Activated T-cell treated with anti-CD3 and anti-CD28 coated beads, Interleukin-2, amount 50 U/mL, for 72 hours (primary cell): ENCODE data around the gene KLHL14. TPM values are rescaled to one million over a fixed set of nuclear protein-coding genes. Genes with fewer than 3 reads are reported as not detected.

ENCODE experiments used
- ATAC-seq, 2 donors: fragments of 150-1000 bp; cut with Tn5 transposase; replicated peaks in 1 of 2; 2 replicates each; pipeline ENCODE4 v1.10.0; 2021; ENCODE audit warnings: moderate library complexity in 2 of 2, mild to moderate bottlenecking in 1 of 2
- DNase-seq, 2 donors: peaks; one replicate each; pipeline ENCODE4 v3.0.0; 2021 to 2022; ENCODE audit warnings: mixed read lengths in 1 of 2
- H3K27ac Mint-ChIP-seq: one replicate; pipeline ENCODE4 v1.8.0; 2022; ENCODE audit warnings: mild to moderate bottlenecking, moderate library complexity, mixed read lengths
- H3K27me3 Mint-ChIP-seq: one replicate; pipeline ENCODE4 v1.8.0; 2022; ENCODE audit warnings: low read depth, mixed read lengths
- H3K36me3 Mint-ChIP-seq, 2 donors: one replicate each; pipeline ENCODE4 v1.8.0; 2022; ENCODE audit warnings: mixed read lengths in 2 of 2, mild to moderate bottlenecking in 1 of 2; ENCODE audit not compliant: insufficient read depth in 2 of 2
- H3K4me1 Mint-ChIP-seq: one replicate; pipeline ENCODE4 v1.8.0; 2022; ENCODE audit warnings: low read depth, mixed read lengths
- H3K4me3 Mint-ChIP-seq, 2 donors: one replicate each; pipeline ENCODE4 v1.8.0; 2022; ENCODE audit warnings: mild to moderate bottlenecking in 2 of 2, mixed read lengths in 2 of 2, moderate library complexity in 2 of 2
- H3K9me3 Mint-ChIP-seq, 2 donors: one replicate each; pipeline ENCODE4 v1.8.0; 2022; ENCODE audit warnings: mixed read lengths in 2 of 2
- total RNA-seq, 2 donors: library from RNA; stranded (reverse); gene quantifications; one replicate each; pipeline ENCODE4 v1.2.3, GENCODE V29; 2022

Gene KLHL14
- total RNA-seq, 2 donors from 2014 or later, result 0.05 TPM; not detected in 1

GRCh38 chr18:32764611-32765244, 8.1 kb downstream of the KLHL14 start:
- H3K27ac Mint-ChIP-seq, result no peak overlapping the region
- ATAC-seq (no peak), DNase-seq (no peak)
- H3K27me3 Mint-ChIP-seq, result peaks cover 15% of the 10 kb centered on the region
- no peaks in the 10 kb centered on the region for H3K9me3 Mint-ChIP-seq
- no peaks in the 10 kb centered on the region for H3K36me3 Mint-ChIP-seq
- H3K4me3 Mint-ChIP-seq, result no peak overlapping the region
- no peaks in the 10 kb centered on the region for H3K4me1 Mint-ChIP-seq

- Mint-ChIP-seq H3K9me3 (no peaks in the 10 kb centered on the region), H3K27ac (no peak overlapping the region), H3K4me1 (no peaks in the 10 kb centered on the region), H3K36me3 (no peaks in the 10 kb centered on the region), H3K4me3 (no peak overlapping the region), H3K27me3 (peaks cover under 1% of the 10 kb centered on the region)
- no peak for ATAC-seq
- DNase-seq, result no peak
Observed at GRCh38 chr18:32763293-32763692, 9.5 kb downstream of the KLHL14 start.

DNA sequence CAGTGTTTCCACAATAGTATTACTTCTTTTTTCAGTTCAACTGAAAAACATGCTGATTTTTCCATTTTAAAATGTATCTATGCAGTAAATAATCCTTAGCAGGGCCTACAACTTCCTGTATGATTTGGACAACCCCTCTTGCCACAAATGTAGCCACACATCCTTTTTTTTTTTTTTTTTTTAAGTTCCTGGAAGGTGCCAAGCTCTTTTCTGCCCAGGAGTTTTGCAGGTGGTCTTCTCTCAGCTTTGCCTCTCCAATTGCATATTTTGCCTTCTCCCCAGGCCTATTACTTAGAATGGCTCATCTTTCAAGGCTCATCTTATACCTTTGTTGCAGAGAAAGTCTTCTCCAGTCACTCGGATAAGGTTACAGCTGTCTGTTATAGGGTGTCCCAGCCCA, 11.6 kb downstream of the KLHL14 start:
- ATAC-seq (no peak), DNase-seq (no peak)
- Mint-ChIP-seq H3K9me3 (no peaks in the 10 kb centered on the region), H3K27ac (no peak overlapping the region), H3K27me3 (no peaks in the 10 kb centered on the region), H3K4me3 (no peak overlapping the region), H3K4me1 (no peaks in the 10 kb centered on the region), H3K36me3 (no peaks in the 10 kb centered on the region)

- no peak for ATAC-seq
- no peaks in the 10 kb centered on the region for H3K27me3 Mint-ChIP-seq
- no peak for DNase-seq
- H3K27ac Mint-ChIP-seq, result no peak overlapping the region
- H3K36me3 Mint-ChIP-seq, result no peaks in the 10 kb centered on the region
- no peaks in the 10 kb centered on the region for H3K9me3 Mint-ChIP-seq
- H3K4me1 Mint-ChIP-seq, result no peaks in the 10 kb centered on the region
- H3K4me3 Mint-ChIP-seq, result no peak overlapping the region
Observed at GRCh38 chr18:32760391-32760790, 12.4 kb downstream of the KLHL14 start.

GRCh38 chr18:32759611-32760167, 13.1 kb downstream of the KLHL14 start:
- no peaks in the 10 kb centered on the region for H3K9me3 Mint-ChIP-seq
- DNase-seq, result no peak
- H3K36me3 Mint-ChIP-seq, result no peaks in the 10 kb centered on the region
- H3K27me3 Mint-ChIP-seq, result no peaks in the 10 kb centered on the region
- no peak for ATAC-seq
- H3K4me3 Mint-ChIP-seq, result no peak overlapping the region
- H3K4me1 Mint-ChIP-seq, result no peaks in the 10 kb centered on the region
- H3K27ac Mint-ChIP-seq, result no peak overlapping the region

GRCh38 chr18:32754508-32755263, 18.1 kb downstream of the KLHL14 start:
- Mint-ChIP-seq H3K4me1 (no peaks in the 10 kb centered on the region), H3K27me3 (no peaks in the 10 kb centered on the region), H3K36me3 (no peaks in the 10 kb centered on the region), H3K4me3 (no peak overlapping the region), H3K9me3 (peaks cover 0 to 1% of the 10 kb centered on the region in 2 donors), H3K27ac (no peak overlapping the region)
- DNase-seq (no peak), ATAC-seq (no peak)

GRCh38 chr18:32753656-32754260, 19.1 kb downstream of the KLHL14 start:
- Mint-ChIP-seq H3K4me1 (no peaks in the 10 kb centered on the region), H3K27ac (no peak overlapping the region), H3K36me3 (no peaks in the 10 kb centered on the region), H3K4me3 (no peak overlapping the region), H3K27me3 (no peaks in the 10 kb centered on the region), H3K9me3 (peaks cover 0 to 2% of the 10 kb centered on the region in 2 donors)
- DNase-seq, result no peak
- no peak for ATAC-seq

DNA sequence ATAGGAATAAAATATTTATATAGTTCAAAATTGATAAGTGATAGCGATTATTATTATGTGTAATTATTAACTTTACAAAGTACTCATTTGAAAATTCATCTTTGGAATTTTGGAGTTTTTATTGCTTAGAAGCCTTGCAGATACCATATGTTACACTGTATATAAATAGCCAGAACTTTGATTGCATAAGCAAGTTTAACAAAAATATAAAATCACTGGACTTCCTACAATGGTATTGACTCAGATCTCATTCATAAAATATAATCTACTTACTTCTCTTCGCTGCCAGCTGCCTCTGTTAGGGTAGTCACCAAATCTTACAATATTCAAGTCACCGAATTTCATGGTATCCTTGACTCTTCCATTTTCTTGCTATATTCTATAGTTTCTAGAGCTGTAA, 22.5 kb downstream of the KLHL14 start:
- DNase-seq (no peak), ATAC-seq (no peak)
- no peaks in the 10 kb centered on the region for H3K4me1 Mint-ChIP-seq
- peaks cover 0 to 2% of the 10 kb centered on the region in 2 donors for H3K9me3 Mint-ChIP-seq
- no peaks in the 10 kb centered on the region for H3K27me3 Mint-ChIP-seq
- no peaks in the 10 kb centered on the region for H3K36me3 Mint-ChIP-seq
- H3K4me3 Mint-ChIP-seq, result no peak overlapping the region
- H3K27ac Mint-ChIP-seq, result no peak overlapping the region

DNA sequence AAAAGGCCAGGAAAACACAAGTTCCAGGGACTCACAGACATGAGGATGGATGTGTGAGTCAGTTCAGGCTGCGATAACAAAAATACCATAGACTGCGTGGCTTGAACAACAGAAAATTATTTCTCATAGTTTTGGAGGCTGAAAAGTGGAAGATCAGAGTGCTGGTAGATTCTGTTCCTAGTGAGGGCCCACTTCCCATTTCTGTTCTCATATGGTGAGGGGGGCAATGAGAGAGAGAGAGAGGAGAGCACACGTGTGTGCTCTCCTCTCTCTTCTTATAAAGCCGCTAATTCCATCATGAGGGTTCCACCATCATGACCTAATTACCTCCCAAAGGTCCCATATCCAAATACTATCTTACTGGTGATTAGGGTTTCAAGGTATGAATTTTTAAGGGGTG, 23.0 kb downstream of the KLHL14 start:
- no peak for DNase-seq
- no peaks in the 10 kb centered on the region for H3K36me3 Mint-ChIP-seq
- no peaks in the 10 kb centered on the region for H3K27me3 Mint-ChIP-seq
- no peak for ATAC-seq
- no peak overlapping the region for H3K27ac Mint-ChIP-seq
- H3K9me3 Mint-ChIP-seq, result peaks cover 0 to 2% of the 10 kb centered on the region in 2 donors
- no peaks in the 10 kb centered on the region for H3K4me1 Mint-ChIP-seq
- H3K4me3 Mint-ChIP-seq, result no peak overlapping the region

- H3K36me3 Mint-ChIP-seq, result no peaks in the 10 kb centered on the region
- ATAC-seq, result no peak
Observed at GRCh38 chr18:32742579-32742978, 30.2 kb downstream of the KLHL14 start.

GRCh38 chr18:32735781-32736180, 37.0 kb downstream of the KLHL14 start:
- Mint-ChIP-seq H3K36me3 (peaks cover 0 to 2% of the 10 kb centered on the region in 2 donors), H3K27me3 (peaks cover 21% of the 10 kb centered on the region), H3K27ac (no peak overlapping the region), H3K4me1 (peaks cover 3% of the 10 kb centered on the region), H3K9me3 (peaks cover 0 to 2% of the 10 kb centered on the region in 2 donors), H3K4me3 (no peak overlapping the region)
- ATAC-seq, result no peak
- no peak for DNase-seq

More at GRCh38 chr18:32742579-32742978, 30.2 kb downstream of the KLHL14 start:
- DNase-seq, result no peak
- Mint-ChIP-seq H3K27me3 (peaks cover 8% of the 10 kb centered on the region), H3K9me3 (no peaks in the 10 kb centered on the region), H3K27ac (no peak overlapping the region), H3K4me3 (no peak overlapping the region), H3K4me1 (no peaks in the 10 kb centered on the region)

DNA sequence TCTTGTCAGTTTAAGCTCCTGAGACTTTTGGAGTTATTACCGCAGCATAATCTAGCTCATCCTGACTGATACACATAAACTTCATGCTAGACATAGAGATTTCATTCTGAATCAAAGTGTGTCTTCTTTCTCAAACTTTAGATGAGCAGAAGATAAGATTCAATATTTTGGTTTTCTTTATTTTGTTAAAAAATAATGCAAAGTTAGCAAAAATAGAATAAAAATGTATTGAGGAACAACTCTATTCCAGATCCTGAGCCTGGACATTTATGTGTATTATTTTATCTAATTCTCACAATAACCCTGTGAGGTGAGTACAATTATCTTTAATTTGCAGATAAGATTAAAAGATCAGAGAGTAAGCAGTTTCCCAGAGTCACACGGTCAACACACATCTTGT, 38.4 kb downstream of the KLHL14 start:
- H3K27ac Mint-ChIP-seq, result no peak overlapping the region
- peaks cover 9% of the 10 kb centered on the region for H3K4me1 Mint-ChIP-seq
- no peak overlapping the region for H3K4me3 Mint-ChIP-seq
- H3K36me3 Mint-ChIP-seq, result peaks cover 0 to 2% of the 10 kb centered on the region in 2 donors
- no peak for DNase-seq
- H3K27me3 Mint-ChIP-seq, result peaks cover 17% of the 10 kb centered on the region
- no peak for ATAC-seq
- H3K9me3 Mint-ChIP-seq, result peaks cover 0 to 2% of the 10 kb centered on the region in 2 donors

DNA sequence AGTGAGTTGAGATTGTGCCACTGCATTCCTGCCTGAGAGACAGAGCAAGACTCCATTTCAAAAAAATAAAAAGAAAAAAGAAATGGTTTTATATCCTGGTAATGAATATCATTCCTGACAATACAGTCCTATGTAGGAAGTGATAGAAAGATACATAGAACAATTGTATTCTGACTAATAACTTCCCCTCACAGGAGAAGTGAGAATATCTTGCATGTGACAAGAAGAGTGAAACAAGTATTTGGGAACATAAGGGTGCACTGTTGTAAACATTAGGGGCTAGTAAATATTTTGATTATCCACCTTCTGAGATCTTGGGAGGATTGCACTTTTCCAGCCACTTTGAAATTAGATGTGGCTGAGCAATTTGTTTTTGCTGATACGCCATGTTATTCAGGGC, 40.7 kb downstream of the KLHL14 start:
- Mint-ChIP-seq H3K4me1 (peaks cover 9% of the 10 kb centered on the region), H3K9me3 (peaks cover 0 to 2% of the 10 kb centered on the region in 2 donors), H3K36me3 (peaks cover 0 to 2% of the 10 kb centered on the region in 2 donors), H3K4me3 (no peak overlapping the region), H3K27ac (no peak overlapping the region), H3K27me3 (peaks cover 11% of the 10 kb centered on the region)
- no peak for DNase-seq
- ATAC-seq, result no peak
